NCI-H2171 treated with DMSO at 0.1 percent for 48 hours (cell line): ENCODE results near the gene PHACTR4.
A peak's percentile ranks its signal among the peaks of the same experiment; 100 is the strongest.
"Not testable (repeated sequence)": the region's sequence is repeated elsewhere in the genome, so short reads cannot be mapped to it uniquely, and the experiment has no call there.

Experiments
- DNase-seq: peaks from one replicate; lab custom pipeline; 2025; lab: John Stamatoyannopoulos, UW

Gene PHACTR4

GRCh38 chr1:28525002-28525642 is 155.6 kb downstream of the PHACTR4 start:
- DNase-seq: not testable (repeated sequence)

GRCh38 chr1:28526886-28527285 is 157.3 kb downstream of the PHACTR4 start:
- DNase-seq: no peak

- no peak for DNase-seq
These were observed 160.9 kb downstream of the PHACTR4 start for GRCh38 chr1:28530456-28530855.

GRCh38 chr1:28534671-28535070 is 165.1 kb downstream of the PHACTR4 start:
- DNase-seq: no peak

- DNase-seq: no peak
These were observed 165.6 kb downstream of the PHACTR4 start for GRCh38 chr1:28535180-28535579.

GRCh38 chr1:28537457-28538199 is 168.1 kb downstream of the PHACTR4 start:
- DNase-seq: peak; percentile 38

GRCh38 chr1:28538286-28538685 is 168.7 kb downstream of the PHACTR4 start:
- DNase-seq: peak; percentile 52

GRCh38 chr1:28540651-28541050 is 171.1 kb downstream of the PHACTR4 start:
- peak; percentile 24 for DNase-seq

GRCh38 chr1:28541414-28542015 is 172.0 kb downstream of the PHACTR4 start:
- DNase-seq: peak; percentile 21

- DNase-seq: no peak
These were observed 175.7 kb downstream of the PHACTR4 start for GRCh38 chr1:28545246-28545628.

GRCh38 chr1:28548318-28548717 is 178.8 kb downstream of the PHACTR4 start:
- DNase-seq: no peak
